GM23338 (cell line): ENCODE data around the gene CEP78.

Experiments used
- CREB1 ChIP-seq: fragments of 250-450 bp; sonication (Bioruptor Pico); IDR thresholded peaks from 2 replicates; pipeline ENCODE4 v1.5.0; 2020; ENCODE audit warnings: low read depth, mild to moderate bottlenecking, moderate library complexity
- EZH2 ChIP-seq: fragments of 200-600 bp; sonication (generic); IDR thresholded peaks from one replicate; pipeline ENCODE4 v1.8.0; 2017; ENCODE audit warnings: antibody characterized with exemption, mild to moderate bottlenecking, low read depth; ENCODE audit not compliant: unreplicated experiment
- EZH2phosphoT487 ChIP-seq: fragments of 200-600 bp; sonication (generic); IDR thresholded peaks from one replicate; pipeline ENCODE4 v1.8.1; 2018; ENCODE audit warnings: antibody characterized with exemption; ENCODE audit not compliant: unreplicated experiment
- JUNB ChIP-seq: IDR thresholded peaks from one replicate; pipeline ENCODE4 v1.6.1; 2016; ENCODE audit warnings: antibody characterized with exemption; ENCODE audit not compliant: unreplicated experiment
- NANOG ChIP-seq: IDR thresholded peaks from 2 replicates; pipeline ENCODE4 v1.6.1; 2016; ENCODE audit warnings: antibody characterized with exemption, borderline replicate concordance
- POLR2AphosphoS5 ChIP-seq: IDR thresholded peaks from 2 replicates; pipeline ENCODE4 v1.6.1; 2016; ENCODE audit warnings: antibody characterized with exemption, low read depth
- TF ChIP-seq, protein P1 (sequence below), 2 experiments: fragments of 200-600 bp in 1 of 2; sonication (generic) in 1 of 2; conservative IDR thresholded peaks; 2 replicates each; pipeline versions ENCODE4 v1.5.1 to v1.6.1; 2016 to 2017; ENCODE audit warnings: antibody characterized with exemption in 2 of 2, low read depth in 2 of 2, mild to moderate bottlenecking in 2 of 2, moderate library complexity in 1 of 2
- TF ChIP-seq, protein P2 (sequence below): IDR thresholded peaks from one replicate; pipeline ENCODE4 v1.6.1; 2018; ENCODE audit warnings: antibody characterized with exemption; ENCODE audit not compliant: unreplicated experiment

DNA sequence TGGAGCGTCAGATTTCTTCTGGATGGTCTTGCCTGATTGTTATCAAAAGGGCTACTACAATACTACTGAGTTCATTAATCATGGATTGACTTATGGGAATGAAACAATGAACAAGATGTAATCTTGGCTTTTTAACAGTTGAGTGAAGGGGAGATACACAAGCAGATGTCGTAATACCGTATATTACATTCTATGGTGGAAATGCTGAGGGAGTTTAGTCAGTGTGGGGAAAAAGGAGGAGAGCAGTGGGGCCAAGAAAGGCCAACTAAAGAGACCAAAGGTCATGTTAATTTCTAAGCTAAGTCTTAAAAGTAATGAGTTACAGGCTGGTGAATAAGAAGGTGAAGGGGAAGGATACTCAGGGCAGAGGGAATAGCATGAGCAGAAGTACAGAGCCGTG lies 32.0 kb downstream of the CEP78 start:
- TF ChIP-seq, protein P1, sequence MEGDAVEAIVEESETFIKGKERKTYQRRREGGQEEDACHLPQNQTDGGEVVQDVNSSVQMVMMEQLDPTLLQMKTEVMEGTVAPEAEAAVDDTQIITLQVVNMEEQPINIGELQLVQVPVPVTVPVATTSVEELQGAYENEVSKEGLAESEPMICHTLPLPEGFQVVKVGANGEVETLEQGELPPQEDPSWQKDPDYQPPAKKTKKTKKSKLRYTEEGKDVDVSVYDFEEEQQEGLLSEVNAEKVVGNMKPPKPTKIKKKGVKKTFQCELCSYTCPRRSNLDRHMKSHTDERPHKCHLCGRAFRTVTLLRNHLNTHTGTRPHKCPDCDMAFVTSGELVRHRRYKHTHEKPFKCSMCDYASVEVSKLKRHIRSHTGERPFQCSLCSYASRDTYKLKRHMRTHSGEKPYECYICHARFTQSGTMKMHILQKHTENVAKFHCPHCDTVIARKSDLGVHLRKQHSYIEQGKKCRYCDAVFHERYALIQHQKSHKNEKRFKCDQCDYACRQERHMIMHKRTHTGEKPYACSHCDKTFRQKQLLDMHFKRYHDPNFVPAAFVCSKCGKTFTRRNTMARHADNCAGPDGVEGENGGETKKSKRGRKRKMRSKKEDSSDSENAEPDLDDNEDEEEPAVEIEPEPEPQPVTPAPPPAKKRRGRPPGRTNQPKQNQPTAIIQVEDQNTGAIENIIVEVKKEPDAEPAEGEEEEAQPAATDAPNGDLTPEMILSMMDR (conservative IDR thresholded peaks at IDR 0.05; ENCODE audit: low read depth in 2 of 2), result no peak
- TF ChIP-seq EZH2phosphoT487, result no peak
- no peak for TF ChIP-seq EZH2
- no peak for TF ChIP-seq CREB1 (CRISPR knock-in tag)
- no peak for TF ChIP-seq POLR2AphosphoS5
- no peak for TF ChIP-seq JUNB
- TF ChIP-seq NANOG, result no peak
- TF ChIP-seq, protein P2, sequence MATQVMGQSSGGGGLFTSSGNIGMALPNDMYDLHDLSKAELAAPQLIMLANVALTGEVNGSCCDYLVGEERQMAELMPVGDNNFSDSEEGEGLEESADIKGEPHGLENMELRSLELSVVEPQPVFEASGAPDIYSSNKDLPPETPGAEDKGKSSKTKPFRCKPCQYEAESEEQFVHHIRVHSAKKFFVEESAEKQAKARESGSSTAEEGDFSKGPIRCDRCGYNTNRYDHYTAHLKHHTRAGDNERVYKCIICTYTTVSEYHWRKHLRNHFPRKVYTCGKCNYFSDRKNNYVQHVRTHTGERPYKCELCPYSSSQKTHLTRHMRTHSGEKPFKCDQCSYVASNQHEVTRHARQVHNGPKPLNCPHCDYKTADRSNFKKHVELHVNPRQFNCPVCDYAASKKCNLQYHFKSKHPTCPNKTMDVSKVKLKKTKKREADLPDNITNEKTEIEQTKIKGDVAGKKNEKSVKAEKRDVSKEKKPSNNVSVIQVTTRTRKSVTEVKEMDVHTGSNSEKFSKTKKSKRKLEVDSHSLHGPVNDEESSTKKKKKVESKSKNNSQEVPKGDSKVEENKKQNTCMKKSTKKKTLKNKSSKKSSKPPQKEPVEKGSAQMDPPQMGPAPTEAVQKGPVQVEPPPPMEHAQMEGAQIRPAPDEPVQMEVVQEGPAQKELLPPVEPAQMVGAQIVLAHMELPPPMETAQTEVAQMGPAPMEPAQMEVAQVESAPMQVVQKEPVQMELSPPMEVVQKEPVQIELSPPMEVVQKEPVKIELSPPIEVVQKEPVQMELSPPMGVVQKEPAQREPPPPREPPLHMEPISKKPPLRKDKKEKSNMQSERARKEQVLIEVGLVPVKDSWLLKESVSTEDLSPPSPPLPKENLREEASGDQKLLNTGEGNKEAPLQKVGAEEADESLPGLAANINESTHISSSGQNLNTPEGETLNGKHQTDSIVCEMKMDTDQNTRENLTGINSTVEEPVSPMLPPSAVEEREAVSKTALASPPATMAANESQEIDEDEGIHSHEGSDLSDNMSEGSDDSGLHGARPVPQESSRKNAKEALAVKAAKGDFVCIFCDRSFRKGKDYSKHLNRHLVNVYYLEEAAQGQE, result no peak
